MCF 10A (cell line): ENCODE data around the gene SPATA21. TPM values are rescaled to one million over a fixed set of nuclear protein-coding genes. Genes with fewer than 3 reads are reported as not detected.
"Not testable (repeated sequence)": the region's sequence is repeated elsewhere in the genome, so short reads cannot be mapped to it uniquely, and the experiment has no call there.

Experiments
- BruUV-seq: library from RNA; stranded (reverse); fragments of 400-500 nt; replicated peaks from 2 replicates; lab custom pipeline; 2021; lab: Mats Ljungman, UMichigan
- CTCF ChIA-PET: fragments of 300-600 bp; sonication (Branson Sonifier 250); formaldehyde crosslinking; extraction: SDS; loops from one replicate; lab custom pipeline; 2021; ENCODE audit warnings: antibody characterized with exemption, inconsistent platforms; lab: Yijun Ruan, JAX
- POLR2A ChIA-PET: fragments of 300-600, 350-650 bp; sonication (Branson Sonifier 250); formaldehyde crosslinking; extraction: SDS; loops from one replicate; lab custom pipeline; 2020; ENCODE audit warnings: antibody characterized with exemption, inconsistent platforms; lab: Yijun Ruan, JAX
- DNase-seq: peaks from one replicate; pipeline ENCODE4 v3.0.0-alpha.2; 2018; ENCODE audit not compliant: unreplicated experiment
- H3K27ac Mint-ChIP-seq: one replicate; pipeline ENCODE4 v1.8.0; 2022; ENCODE audit warnings: mild to moderate bottlenecking, low read depth, mixed read lengths; ENCODE audit not compliant: unreplicated experiment
- H3K27me3 Mint-ChIP-seq: one replicate; pipeline ENCODE4 v1.8.0; 2022; ENCODE audit warnings: mixed read lengths; ENCODE audit not compliant: insufficient read depth, unreplicated experiment
- H3K36me3 Mint-ChIP-seq: one replicate; pipeline ENCODE4 v1.8.0; 2022; ENCODE audit warnings: mild to moderate bottlenecking, moderate library complexity, mixed read lengths; ENCODE audit not compliant: insufficient read depth, unreplicated experiment
- H3K4me1 Mint-ChIP-seq: one replicate; pipeline ENCODE4 v1.8.0; 2022; ENCODE audit warnings: mixed read lengths; ENCODE audit not compliant: insufficient read depth, unreplicated experiment
- H3K4me3 Mint-ChIP-seq: one replicate; pipeline ENCODE4 v1.8.0; 2022; ENCODE audit warnings: mild to moderate bottlenecking, moderate library complexity, mixed read lengths; ENCODE audit not compliant: unreplicated experiment
- H3K9me3 Mint-ChIP-seq: one replicate; pipeline ENCODE4 v1.8.0; 2022; ENCODE audit warnings: mixed read lengths; ENCODE audit not compliant: unreplicated experiment
- intact Hi-C: fragments of 100-400 bp; cut with micrococcal nuclease; formaldehyde crosslinking; loops from 2 replicates; pipeline ENCODE4 v1.14.1; 2022
- total RNA-seq: library from RNA; stranded (reverse); gene quantifications from 2 replicates; pipeline ENCODE4 v1.2.3, GENCODE V29; 2022
- TF ChIP-seq, protein P1 (sequence below): fragments of 200-600 bp; IDR thresholded peaks from one replicate; pipeline ENCODE4 v1.8.0; 2022; ENCODE audit warnings: antibody characterized with exemption, mild to moderate bottlenecking; ENCODE audit not compliant: unreplicated experiment

SPATA21 gene
- total RNA-seq, 1 experiment from 2014 or later: not detected

DNA sequence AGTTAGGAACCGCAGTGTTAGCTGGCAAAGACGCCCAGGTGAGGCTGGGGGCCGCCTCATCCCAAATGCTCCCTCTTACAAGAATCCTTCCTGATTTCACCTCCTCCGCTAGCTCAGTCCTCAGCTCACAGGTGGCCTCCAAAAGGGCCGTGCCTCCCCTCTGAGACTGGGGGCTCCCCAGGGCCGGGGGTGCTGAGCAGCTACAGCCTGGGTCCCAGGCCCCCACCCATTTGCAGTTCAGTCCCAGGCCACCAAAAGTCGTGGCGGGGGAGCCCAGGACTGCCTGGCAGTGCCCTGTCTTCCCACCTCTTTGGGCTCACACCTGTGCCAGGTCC is 47.2 kb upstream of the SPATA21 start:
- Mint-ChIP-seq H3K27ac (no peak overlapping the region), H3K4me1 (no peaks in the 10 kb centered on the region), H3K4me3 (no peak overlapping the region), H3K9me3 (no peaks in the 10 kb centered on the region), H3K27me3 (no peaks in the 10 kb centered on the region), H3K36me3 (peaks cover 34% of the 10 kb centered on the region)
- TF ChIP-seq, protein P1, sequence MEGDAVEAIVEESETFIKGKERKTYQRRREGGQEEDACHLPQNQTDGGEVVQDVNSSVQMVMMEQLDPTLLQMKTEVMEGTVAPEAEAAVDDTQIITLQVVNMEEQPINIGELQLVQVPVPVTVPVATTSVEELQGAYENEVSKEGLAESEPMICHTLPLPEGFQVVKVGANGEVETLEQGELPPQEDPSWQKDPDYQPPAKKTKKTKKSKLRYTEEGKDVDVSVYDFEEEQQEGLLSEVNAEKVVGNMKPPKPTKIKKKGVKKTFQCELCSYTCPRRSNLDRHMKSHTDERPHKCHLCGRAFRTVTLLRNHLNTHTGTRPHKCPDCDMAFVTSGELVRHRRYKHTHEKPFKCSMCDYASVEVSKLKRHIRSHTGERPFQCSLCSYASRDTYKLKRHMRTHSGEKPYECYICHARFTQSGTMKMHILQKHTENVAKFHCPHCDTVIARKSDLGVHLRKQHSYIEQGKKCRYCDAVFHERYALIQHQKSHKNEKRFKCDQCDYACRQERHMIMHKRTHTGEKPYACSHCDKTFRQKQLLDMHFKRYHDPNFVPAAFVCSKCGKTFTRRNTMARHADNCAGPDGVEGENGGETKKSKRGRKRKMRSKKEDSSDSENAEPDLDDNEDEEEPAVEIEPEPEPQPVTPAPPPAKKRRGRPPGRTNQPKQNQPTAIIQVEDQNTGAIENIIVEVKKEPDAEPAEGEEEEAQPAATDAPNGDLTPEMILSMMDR: no peak
- ChIA-PET POLR2A (no interaction called here), CTCF (no interaction called here)
- intact Hi-C loops: no loop called here
- BruUV-seq: no TSS peak
- no peak for DNase-seq

DNA sequence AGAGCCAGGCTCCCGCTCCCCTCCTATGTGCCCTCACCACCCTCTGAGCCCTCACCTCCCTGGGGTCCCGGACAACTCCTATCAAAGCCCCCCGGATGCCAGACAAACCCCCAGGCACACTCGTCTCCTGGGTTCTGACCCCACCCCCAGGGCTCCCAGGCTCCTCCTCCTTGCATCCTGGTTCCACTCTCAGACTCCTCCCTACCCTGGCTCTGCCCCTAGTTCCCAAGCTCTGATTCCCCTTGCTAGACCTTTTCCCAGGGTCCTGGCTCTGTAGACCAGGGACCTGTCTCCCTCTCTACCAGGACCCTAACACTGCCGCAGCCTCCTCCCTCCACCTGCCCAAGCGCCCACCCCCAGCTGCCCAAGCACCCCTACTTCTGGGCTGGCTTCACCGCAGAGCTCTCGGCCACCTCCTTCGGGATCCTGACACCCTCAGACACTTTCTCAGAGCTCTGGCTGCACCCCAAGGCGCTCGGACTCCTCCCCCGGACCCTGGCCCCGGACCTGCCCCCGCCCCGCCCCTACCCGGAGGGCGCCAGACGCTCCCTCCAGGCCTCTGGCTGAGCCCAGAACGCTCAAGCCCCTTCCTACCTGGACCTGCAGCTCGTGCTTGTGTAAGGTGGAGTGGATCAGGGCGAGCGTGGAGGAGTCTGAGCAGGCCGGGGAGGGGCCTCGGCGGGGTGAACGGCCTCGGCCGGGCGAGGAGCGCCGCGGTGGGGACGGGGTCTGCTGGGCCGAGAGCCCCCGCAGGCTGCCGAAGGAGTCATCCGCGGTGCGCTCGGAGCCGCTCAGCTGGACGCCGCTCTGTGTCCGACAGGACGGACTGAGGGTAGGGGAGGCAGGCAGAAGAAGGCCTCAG is 46.6 kb upstream of the SPATA21 start:
- CTCF ChIA-PET: interaction anchor here (0.5 kb wide), 1 partner anchor 34 kb away, joined by 4 read pairs; no protein-coding TSS in a partner anchor
- BruUV-seq: not testable (repeated sequence)

DNA sequence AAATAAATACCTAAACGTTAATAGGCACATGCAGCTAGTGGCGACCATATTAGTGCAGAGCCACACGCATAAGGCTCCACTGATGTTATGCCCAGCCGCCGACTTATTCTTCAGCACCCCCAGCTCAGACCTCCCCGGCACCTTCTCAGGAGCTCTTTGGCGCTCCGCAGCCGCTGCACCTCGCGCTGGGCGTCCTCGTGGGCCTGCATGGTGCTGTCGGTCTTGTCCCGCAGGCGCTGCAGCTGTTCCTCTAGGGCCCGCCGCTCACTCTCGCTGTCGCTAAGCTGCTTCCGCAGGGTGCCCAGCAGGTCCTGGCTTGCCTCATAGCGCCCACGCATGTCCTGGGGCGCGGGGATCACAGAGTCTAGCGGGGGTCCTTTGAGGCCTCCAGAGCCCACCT is 45.9 kb upstream of the SPATA21 start:
- intact Hi-C loops, H3K4me1 Mint-ChIP-seq, DNase-seq, BruUV-seq, H3K9me3 Mint-ChIP-seq, H3K4me3 Mint-ChIP-seq, H3K27me3 Mint-ChIP-seq, CTCF ChIA-PET, H3K27ac Mint-ChIP-seq: not testable (repeated sequence)
- peaks cover 39% of the 10 kb centered on the region for H3K36me3 Mint-ChIP-seq
- POLR2A ChIA-PET: interaction anchor here (0.6 kb wide), 1 partner anchor 30 kb away, joined by 3 read pairs; no protein-coding TSS in a partner anchor

More for the DNA sequence above, 46.6 kb upstream of the SPATA21 start:
- H3K27me3 Mint-ChIP-seq, H3K4me3 Mint-ChIP-seq, H3K27ac Mint-ChIP-seq, intact Hi-C loops, H3K4me1 Mint-ChIP-seq, H3K9me3 Mint-ChIP-seq, DNase-seq: not testable (repeated sequence)
- POLR2A ChIA-PET: interaction anchor here (0.6 kb wide), 1 partner anchor 30 kb away, joined by 3 read pairs; no protein-coding TSS in a partner anchor
- peaks cover 38% of the 10 kb centered on the region for H3K36me3 Mint-ChIP-seq

DNA sequence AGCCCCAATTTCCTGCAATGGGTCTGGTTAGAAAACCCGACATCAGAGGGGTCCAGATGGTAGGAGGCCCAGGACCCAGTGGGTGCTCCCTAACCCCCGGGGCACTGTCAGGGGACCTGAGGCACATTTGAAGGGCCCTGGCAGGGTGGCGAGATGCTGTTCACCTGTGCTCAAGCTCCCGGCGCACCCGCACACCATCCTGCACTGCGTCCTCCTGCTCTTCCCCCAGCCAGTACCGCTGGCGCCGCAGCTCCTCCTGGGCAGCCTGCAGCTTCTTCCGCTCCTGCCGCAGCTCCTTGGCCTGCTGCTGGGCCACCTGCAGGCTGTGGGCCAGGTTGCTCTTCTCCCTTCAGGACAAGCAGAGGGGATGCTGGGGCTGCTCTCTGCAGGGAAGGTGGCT is 40.9 kb upstream of the SPATA21 start:
- Mint-ChIP-seq H3K36me3 (peaks cover 49% of the 10 kb centered on the region), H3K4me1 (no peaks in the 10 kb centered on the region), H3K27me3 (no peaks in the 10 kb centered on the region), H3K9me3 (no peaks in the 10 kb centered on the region), H3K27ac (no peak overlapping the region), H3K4me3 (no peak overlapping the region)
- TF ChIP-seq, protein P1: no peak
- POLR2A ChIA-PET: no interaction called here
- no TSS peak for BruUV-seq
- no peak for DNase-seq
- CTCF ChIA-PET: no interaction called here
- intact Hi-C loops: no loop called here

DNA sequence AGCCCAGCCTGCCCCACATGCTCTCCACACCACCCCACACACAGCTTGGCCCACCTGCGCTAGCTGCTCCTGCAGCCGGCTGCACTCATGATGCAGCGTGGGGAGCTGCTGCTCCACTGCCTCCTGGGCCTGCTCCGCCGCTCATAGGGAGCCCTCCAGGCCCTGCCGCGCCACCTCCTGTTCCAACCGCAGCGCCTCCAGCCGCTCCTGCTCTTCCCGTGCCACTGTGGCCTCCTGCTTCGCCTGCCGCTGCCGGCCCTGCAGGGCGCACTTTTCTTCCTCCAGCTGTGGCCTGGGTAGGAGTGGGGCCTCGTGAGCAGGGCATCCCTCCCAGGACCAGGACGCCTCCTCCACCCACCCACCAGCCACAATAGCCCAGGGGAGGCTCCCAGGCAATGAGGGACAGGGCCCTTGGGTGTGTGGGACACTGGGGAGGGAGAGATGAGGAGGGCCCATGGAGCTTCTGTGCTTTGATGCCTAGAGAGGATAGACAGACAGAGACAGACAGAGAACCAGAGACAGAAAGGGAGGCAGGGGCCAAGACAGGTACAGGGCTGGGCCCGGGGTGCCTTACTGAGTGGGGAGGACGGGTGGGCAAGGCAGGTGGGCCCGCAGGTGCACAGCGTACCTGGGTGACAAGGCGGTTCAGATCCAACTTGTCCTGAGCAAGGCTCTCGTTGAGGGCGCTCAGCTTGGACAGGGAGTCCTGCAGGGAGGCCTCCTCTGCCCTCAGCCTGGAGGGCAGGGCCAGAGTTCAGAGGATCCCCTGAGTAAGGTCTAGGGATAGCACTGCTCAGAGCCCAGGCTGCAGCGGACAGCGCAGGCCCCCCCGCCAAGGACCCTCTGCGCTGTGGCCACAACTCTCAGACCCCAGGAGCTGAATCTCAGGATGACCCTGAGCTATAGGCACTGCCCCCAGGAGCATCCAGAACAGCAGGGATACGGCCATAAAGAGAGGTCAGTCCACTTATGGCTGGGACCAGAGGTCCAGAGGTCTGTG is 38.8 kb upstream of the SPATA21 start:
- POLR2A ChIA-PET, H3K4me3 Mint-ChIP-seq, H3K4me1 Mint-ChIP-seq, H3K27me3 Mint-ChIP-seq, intact Hi-C loops, H3K27ac Mint-ChIP-seq, BruUV-seq, H3K9me3 Mint-ChIP-seq, DNase-seq: not testable (repeated sequence)
- H3K36me3 Mint-ChIP-seq: peaks cover 42% of the 10 kb centered on the region
- CTCF ChIA-PET: interaction anchor here (0.6 kb wide), 2 partner anchors 461 to 955 kb away, joined by 3 read pairs; no protein-coding TSS in a partner anchor

DNA sequence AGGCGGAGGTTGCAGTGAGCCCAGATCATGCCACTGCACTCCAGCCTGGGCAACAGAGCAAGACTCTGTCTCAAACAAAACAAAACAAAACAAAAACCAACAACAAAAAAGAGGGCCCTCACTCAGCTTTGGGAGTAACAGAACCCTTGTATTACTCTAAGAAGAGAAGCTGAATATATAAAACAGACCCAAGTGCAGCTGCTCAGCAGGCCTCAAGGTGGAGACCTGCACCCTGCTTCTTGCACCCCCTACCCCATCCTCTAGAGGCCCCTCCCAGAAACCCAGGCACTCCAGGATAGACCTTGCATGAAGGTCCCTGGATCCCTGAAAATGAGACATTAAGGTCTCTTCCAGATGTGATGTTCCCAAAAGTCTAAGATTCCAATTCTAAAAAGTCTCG is 37.7 kb upstream of the SPATA21 start:
- CTCF ChIA-PET, intact Hi-C loops, H3K4me1 Mint-ChIP-seq: not testable (repeated sequence)

More for the DNA sequence above, 37.7 kb upstream of the SPATA21 start:
- peaks cover 31% of the 10 kb centered on the region for H3K36me3 Mint-ChIP-seq
- H3K4me3 Mint-ChIP-seq, H3K27ac Mint-ChIP-seq, POLR2A ChIA-PET, BruUV-seq, H3K9me3 Mint-ChIP-seq, H3K27me3 Mint-ChIP-seq: not testable (repeated sequence)
- peak; percentile 3 for DNase-seq
